HG03571 (cell line): Measurements from ENCODE around the gene HAND2.

Experiments
- ATAC-seq: cut with Tn5 transposase; IDR thresholded peaks from one replicate; pipeline ENCODE4 v1.9.1; 2021; ENCODE audit not compliant: unreplicated experiment

HAND2 gene

DNA sequence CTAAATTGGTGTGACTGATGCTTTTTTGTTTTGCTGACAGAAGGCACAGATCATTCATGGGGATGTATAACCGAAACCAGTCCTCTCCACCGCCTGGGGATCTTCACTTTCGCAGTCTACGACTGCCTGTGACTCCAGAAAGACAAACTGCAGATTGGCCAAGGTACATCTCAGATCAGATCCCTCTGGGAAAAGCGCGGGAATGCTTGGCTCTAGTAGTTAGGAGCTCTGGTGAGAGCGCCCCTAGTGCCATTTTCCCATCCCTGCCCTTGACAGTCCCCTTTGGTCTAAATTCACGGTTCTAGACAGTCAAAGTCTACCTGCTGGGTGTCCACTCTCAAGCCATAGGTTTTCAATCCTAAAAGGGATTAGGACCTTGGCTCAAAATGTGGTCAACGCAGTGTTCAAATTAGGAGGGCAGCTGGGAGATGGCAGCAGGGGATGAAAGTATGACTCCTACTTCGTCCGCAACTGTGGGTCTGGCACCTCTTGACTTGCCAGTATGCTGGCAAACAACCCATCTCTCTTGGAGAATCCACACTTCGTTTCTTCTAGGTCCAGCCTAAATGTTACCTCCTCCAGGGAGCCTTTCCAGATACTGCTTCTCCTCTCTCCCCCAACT, 6.9 kb upstream of the HAND2 start:
- ATAC-seq = peak; percentile 68

DNA sequence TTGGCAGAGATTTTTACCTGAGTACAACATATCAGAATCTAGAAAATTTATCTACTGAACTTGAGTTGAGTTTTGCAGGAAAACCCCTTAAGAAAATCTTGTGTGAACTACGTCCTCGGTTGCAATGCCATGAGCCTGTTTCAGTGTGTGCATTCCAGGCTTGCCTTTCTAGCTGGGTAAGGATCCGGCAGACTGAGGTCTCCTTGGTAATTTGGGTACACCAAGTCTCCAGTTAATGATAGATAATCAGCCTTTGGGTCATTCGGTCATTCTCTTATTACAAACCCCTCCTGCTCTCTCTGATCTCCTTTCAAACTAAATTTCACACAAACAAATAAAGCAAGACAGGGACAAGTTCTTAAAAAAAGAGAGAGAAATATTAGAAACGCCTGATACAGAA, 5.9 kb upstream of the HAND2 start:
- ATAC-seq = no peak

DNA sequence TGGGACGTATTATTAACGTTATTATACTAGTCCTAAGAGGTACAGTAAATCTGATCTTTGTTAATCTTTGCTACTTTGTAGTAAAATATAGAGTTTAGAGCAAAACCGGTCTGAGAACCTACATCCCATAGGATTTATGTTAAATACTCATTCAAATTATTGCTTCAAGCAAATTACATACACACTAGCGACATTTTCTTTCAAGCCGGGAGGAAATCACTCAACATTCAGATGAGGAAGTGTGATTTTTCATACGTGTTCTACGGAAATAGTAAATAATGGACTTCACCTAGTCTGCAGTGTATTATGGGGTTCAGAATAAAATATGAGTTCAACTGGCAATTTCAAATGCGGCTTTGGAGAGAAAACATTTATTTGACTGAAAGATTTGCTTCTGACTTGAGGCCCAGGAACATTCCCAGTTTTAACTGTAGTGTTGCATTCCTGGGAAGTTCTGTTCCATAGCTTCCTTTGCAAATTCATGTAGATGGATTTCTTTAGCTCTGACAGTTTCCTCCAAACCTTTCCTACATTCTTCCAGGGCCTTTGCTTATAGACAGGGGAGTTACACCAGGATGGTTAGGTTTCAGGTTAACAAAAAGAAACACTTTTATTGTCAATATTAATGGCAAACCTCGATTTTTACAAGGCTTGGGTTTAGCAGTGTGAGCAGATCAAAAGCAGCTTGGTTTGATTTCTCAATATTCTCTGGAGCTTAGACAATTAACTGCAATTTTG, 5.3 kb upstream of the HAND2 start:
- no peak for ATAC-seq

DNA sequence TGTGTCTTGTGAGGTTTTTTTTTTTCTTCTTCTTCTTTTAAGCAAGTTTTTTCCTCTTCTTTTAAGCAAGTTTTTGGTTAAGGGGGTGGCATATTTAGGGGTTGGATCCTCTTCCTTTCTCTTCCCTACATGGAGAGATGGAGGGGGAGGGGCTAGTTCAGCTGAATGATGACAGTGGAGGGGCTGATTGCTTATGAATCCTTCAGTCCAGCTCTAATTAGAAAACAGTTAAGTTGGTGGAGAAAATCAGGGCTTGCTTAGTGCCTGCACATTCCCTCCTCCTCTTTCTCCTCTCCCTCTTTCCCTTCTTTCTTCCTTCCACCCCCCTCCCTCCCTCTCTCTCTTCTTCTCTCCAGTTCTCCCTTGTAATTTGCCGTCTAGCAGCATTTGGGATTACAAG, 4.4 kb upstream of the HAND2 start:
- no peak for ATAC-seq

DNA sequence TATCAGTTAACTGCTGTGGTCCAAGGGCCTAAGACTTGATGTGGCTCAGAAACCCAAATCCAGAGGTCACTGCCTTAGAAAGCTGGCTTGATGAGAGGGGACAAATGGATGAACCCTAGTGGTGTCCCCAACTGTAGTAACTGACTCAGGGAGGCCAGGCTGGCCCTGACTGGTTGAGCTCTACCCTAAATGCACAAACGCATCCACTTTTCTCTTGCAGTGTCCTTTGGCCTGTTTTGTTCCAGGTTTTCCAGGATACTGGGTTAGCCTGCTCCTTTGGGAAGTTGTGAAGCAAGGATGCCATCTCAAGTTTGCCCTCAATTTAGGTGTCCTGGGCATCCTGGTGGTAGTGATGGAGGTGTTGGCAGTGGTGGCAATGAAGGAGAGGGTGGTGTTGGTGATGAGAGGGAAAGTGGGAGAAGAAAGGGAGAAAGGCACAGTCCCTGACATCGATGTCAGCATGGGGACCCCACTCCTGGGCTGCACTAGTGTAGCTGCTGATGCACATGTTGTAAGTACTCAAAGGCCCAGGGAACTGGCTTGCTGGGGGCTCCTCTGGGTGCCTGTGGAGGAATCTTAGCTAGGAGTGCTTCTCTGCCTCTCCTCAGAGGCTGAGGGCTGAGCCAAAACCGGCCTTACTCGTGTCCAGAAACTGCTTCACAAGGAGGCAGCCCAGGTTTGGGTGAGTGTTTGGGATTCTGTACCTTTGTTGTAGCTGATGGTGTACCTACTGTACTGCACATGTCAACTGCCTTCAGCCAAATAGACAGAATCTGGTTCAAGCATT, 2.9 kb upstream of the HAND2 start:
- no peak for ATAC-seq

DNA sequence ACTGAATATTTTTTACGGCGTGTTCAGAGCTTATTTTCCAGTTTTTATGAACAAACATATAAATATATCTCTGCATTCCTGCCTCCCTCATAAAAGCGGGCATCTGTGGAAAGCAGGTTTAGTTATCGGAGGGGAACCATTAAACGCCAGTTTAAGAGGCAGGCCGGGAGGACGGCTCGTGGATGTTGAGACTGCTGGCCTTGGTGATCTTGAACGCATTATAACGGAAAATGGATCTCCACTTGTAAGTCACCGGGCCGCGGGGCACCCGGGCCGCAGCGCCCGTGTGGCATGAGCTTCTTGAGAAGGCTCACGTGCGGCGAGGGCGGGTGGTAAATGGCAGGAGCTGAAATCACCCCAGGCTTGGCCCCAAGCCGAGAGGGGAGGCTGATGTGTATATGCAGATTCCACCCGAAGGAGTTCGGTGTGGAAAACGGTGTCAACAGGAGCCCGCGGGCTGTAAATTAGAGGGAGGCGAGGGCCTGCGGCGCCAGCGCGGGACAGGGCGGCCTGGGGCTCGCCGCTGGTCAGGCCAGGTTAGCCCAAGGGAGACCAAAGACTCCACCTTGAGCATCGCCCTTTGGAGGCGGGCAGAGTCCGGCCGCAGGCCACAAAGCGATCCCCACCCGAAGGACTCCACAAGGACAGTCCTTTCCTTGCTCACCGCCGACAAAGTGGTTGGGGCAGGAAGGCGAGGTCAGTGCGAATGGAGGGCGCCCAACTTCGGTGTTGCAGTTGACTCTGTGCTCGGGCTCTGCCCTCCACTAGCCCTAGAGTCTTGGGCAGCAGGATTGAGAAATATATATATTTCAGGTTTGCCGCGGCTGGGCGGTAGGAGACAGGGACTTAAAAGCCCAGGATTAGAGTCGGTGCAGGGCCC, 1.3 kb upstream of the HAND2 start:
- ATAC-seq = no peak

DNA sequence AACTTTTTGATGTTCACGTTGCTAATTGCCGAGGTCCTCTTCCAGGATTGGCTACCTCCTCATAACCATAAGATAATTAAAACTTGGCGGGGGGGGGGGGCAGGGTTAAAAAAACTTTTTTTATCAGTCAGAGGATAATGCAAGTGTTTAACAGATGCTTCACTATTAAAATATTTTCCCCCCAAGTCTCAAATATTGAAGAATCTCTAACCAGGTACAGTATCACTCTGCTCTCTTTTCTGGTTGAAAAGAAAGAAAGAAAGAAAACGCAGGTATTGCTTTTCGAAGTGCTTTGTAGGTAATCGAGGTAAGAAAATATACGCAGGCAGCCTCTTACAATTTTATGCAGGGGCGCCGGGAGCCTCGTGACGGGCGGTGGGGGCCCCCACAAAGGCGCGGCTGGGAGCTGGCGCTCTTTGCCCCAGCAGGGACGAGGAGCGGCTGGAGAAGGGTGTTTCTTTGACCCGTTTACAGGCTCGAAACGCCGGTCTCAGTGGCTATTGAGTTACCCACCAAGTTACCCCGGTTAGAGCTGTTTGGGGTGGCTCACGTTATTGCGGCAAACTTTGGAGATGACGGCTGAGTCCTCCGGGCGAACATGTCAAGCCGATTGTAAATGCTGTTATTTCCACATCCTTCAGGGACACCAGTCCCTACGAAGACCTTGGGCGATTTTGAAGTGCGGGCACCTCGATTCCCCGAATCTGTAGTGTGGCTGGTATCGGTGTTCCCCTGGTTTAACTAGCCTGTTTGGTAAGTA, 477 bp upstream of the HAND2 start:
- ATAC-seq = no peak

DNA sequence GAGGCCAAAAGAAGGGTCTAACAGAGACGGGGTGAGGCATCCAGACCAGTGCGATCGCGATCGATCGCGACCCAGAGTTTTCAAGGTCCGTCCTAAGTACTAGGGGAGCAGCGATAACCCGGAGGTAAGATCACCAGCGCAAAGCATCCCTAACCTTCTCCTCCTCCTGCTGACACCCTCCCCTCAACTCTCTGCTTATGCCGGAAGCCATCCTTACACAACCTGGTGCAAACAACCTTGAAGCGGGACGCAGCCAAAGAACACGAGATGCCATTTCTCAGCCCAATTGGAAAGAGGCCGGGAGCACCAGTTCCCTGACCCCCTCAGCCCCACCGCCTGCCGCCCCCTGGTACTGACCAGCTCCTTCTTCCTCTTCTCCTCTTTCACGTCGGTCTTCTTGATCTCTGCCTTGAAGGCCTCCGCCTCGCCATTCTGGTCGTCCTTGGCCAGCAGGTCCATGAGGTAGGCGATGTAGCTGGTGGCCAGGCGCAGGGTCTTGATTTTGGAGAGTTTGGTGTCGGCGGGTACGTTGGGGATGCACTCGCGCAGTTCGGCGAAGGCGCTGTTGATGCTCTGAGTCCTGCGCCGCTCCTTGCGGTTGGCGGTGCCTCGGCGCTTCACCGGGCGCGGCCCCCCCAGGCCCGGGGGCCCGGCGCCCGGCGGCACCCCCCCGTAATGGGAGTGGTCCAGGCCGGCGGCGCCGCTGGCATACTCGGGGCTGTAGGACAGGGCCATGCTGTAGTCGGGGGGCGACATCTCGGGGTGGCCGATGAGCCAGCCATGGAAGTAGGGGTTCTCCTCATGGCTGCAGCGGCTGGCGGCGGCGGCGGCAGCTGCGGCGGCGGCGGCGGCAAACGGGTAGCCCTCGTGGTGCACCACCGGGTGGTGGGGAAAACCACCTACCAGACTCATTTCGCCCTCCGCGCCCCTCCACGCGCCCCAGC, 1.4 kb downstream of the HAND2 start:
- no peak for ATAC-seq

DNA sequence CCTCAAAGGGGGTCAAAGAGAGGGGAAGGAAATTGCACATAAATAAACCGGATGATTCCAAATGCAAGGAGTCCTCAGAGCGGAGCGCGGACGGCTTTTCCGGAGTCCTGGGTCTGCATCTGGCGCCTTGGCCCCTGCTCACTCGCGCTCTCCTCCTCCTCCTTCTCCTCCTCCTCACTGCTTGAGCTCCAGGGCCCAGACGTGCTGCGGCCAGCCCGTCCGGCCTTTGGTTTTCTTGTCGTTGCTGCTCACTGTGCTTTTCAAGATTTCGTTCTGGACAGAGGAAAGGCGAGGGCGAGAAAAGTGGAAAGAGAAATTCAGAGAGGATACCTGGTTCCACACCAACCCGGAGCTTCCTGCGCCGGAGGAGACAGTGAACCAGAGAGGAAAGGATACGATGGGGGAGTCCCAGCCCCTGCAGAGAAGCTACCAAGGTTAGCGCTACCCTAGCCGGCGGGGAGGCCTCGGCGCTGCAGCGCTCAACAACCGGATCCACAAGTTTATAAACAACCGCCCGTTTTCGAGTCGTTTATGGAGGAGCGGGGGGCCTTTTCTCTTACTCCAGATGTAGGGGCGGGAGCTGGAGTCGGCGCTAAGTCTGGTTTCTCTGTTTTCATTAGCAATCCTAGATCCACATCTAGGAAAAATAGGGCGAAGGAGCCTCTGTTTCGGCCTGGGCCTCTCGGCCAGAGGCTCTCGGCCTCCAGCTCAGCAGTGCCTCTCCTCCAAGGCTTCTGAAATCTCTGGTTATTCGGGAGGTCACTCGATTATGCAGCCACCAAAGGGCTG, 2.7 kb downstream of the HAND2 start:
- no peak for ATAC-seq

DNA sequence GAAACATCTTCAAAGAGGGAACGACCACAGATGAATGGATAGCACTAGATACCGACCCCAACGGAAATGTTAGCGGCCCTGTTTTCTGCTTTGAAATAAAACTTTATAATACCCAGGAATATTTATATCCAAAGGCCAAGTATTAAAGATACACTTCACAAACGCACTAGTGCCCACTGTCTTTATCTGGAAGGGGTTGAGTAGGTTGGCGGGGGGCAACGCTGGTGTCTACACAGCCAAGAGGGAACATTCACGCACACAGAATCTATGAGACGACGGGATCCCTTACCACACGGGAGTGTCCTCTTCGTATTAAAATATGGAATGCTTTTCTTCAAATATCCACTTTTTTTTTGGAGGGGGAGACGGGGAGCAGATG, 3.3 kb downstream of the HAND2 start:
- no peak for ATAC-seq

DNA sequence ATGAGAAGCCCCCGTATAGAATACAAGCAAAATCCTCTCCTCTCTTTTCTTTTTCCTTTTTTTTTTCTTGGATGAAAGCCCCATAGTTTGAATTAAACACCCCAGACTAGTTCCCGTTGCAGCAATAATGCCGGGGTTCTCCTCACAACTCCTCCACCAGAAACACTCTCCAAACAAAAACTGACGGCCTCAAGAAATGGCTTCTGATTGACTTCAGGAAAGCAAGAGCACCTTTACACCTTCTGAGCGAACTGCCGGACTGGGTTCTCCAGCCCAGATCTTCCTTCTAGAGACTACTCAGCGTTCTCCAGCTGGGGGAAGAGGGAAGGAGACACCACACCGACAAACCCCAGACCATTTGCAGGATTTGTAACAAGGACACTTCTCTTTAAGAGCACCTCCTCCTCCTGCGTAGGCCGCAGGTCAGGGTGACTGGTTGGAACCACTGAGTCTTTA, 4.0 kb downstream of the HAND2 start:
- no peak for ATAC-seq

DNA sequence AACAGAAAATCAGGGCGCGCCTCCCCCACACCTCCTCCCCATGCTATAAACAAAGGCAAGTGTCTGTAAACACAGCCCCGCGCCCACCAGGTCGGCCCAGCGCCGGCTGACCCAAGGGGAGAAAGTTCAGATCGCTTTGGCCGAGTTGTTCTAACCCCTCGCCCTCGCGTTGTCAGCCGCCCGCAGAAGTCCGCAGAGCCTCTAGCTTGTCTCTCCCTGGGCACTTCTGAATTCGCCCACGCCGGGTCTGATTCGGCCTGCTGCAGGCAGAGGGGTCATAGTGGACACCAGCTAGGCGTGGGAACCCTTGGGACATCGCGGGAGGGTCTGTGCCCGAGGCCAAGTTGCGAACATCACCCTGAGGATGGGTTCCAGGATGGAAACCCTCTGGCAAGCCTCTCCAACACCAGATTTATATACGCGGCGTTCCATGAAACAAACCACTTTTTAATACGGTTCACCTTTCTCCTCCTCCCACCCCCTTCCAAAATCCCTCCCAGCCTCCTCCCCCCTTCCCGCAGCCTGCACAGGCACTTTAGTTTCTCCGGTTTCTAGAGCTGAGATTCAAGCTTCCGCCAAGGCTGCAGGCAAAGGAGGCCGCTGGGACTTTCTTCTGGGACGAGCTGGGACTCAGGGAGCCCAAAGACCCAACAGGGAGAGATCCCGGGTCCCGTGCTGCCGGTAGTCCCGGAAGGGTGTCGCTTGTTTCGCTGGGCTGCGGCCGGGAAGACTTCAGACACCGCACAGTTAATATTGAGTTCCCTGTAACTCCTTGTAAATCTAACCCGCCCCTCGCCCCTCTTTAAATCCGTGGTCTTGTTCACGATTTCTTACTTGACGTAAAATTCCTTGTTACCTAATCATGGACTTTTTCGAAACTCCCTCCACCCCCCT, 4.7 kb downstream of the HAND2 start:
- ATAC-seq = no peak

DNA sequence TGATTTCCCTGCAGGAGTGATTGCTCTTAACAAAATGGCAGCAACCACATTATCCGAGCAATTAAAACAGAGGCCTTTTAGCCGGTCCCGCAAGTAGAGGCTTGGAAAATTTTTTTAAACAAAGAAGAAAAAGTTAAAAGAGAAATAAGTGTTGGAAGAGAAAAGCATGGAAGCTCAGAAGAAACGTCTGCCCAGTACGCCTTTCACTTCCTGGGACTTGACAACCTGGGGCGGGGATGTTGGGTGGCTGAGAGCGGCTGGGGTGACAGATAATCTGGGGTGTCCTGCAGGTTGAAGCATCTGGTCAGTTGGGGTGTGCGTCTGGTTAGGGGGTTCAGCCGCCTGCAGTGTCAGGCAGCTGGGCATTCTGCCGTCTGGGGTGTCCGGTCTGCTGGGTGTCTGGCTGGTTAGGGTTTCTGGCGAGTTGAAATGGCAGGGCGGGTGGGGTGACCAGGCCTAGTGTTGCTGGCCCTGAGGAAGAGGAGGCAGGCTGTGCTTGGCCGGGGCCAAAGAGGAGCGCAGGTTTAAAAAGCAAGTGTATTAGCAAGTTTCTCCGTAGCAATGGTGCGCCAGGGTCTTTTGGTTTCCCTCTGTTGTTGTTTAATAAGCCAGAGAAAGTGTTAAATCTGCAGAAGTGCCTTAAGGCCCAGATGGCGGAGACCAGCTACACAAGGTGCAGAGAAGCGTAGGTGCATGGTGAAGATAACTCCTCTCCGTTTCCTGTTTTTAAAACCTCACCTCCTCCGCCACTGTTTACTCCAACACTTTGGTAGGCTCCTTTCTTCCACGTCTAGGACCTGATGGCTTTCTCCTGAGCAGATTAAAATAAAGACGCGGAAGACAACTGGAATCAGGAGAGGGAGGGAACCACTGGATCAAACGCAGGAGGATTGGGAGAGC, 5.6 kb downstream of the HAND2 start:
- ATAC-seq = no peak

DNA sequence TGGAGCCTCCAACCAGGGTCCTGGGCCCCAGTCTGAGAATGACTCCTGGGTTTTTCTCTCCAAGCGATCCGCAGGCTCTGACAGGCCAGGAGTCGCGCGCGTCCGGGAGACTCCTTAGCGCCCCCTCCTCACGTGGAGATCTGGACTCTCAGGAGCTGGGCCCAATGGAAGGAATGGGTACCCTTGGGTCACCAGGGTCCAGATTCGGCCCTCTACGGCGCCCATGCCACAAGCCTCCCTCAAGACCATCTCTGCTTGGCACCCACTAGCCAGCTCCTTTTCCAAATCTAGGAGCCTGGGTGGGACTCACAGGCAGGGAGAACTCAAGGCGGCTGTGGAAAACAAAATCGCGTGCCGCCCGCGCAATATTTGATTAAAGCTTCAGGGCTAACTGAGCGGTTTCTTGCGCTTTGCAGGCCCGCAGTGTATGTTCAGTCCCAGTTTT, 7.1 kb downstream of the HAND2 start:
- no peak for ATAC-seq

DNA sequence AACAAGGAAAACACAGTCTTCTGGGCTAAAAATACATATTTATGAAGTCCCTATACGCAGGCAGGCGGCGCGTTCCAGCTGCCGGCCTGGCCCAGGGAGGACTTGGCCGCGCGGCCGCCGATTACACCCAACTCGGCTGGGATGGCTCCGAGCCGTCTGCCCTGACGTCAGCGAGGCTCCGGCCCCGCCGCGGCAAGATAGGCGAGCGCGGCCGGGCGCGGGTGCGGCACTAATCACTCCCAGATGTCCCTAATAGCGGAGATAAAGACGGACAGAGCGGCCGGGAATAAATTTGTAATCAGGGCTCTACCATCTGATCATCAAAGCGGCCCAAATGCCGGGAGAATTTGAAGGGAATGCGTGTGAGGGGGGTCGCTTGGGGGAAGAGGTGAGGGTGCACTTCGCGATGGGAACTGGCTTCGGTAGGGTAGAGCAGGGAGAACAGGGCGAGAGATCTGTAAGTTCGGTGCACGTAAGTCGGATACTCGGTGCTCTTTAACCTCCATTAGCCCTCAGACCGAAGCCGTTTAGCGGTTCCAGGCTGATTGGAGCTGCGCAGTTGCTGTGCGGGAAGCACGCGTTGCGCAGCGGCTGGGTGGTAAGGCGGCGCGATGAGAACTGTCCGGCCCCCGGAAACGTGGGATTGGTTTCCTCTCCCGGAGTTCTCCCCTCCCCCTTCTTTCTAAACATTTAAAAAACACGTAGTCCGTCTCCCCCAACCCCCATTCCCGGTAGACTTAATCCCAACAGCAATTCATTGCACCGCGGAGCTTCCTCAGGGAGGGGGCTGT, 7.7 kb downstream of the HAND2 start:
- no peak for ATAC-seq
